ENCODE results near the gene MLXIPL.

MLXIPL gene

GRCh38 chr7:73573791-73574190, 50.5 kb downstream of the MLXIPL start:
- no peak for TF ChIP-seq MYC (IDR thresholded peaks at IDR 0.05; ENCODE audit: low read depth, low read length)
- TF ChIP-seq MAX (IDR thresholded peaks at IDR 0.05; ENCODE audit: low read depth, low read length), result no peak
- TF ChIP-seq POLR2A (IDR thresholded peaks at IDR 0.05; ENCODE audit: extremely low read depth, insufficient read length), result no peak
- no peak for TF ChIP-seq CTCF (IDR thresholded peaks at IDR 0.05; ENCODE audit: low read depth, low read length)
- H3K4me3 ChIP-seq (ENCODE audit: low read depth, low read length), result no peak overlapping the region
- no peak for DNase-seq (ENCODE audit: low read depth)

- TF ChIP-seq POLR2A (IDR thresholded peaks at IDR 0.05; ENCODE audit: extremely low read depth, insufficient read length) (no peak), CTCF (IDR thresholded peaks at IDR 0.05; ENCODE audit: low read depth, low read length) (no peak), MYC (IDR thresholded peaks at IDR 0.05; ENCODE audit: low read depth, low read length) (no peak), MAX (IDR thresholded peaks at IDR 0.05; ENCODE audit: low read depth, low read length) (no peak)
- H3K4me3 ChIP-seq (ENCODE audit: low read depth, low read length), result no peak overlapping the region
- no peak for DNase-seq (ENCODE audit: low read depth)
Measured at GRCh38 chr7:73573276-73573675, 51.0 kb downstream of the MLXIPL start.

GRCh38 chr7:73572767-73573186, 51.5 kb downstream of the MLXIPL start:
- no peak overlapping the region for H3K4me3 ChIP-seq (ENCODE audit: low read depth, low read length)
- DNase-seq (ENCODE audit: low read depth), result no peak
- TF ChIP-seq CTCF (IDR thresholded peaks at IDR 0.05; ENCODE audit: low read depth, low read length) (no peak), MAX (IDR thresholded peaks at IDR 0.05; ENCODE audit: low read depth, low read length) (no peak), MYC (IDR thresholded peaks at IDR 0.05; ENCODE audit: low read depth, low read length) (no peak), POLR2A (IDR thresholded peaks at IDR 0.05; ENCODE audit: extremely low read depth, insufficient read length) (no peak)

GRCh38 chr7:73570977-73571376, 53.3 kb downstream of the MLXIPL start:
- no peak overlapping the region for H3K4me3 ChIP-seq (ENCODE audit: low read depth, low read length)
- no peak for DNase-seq (ENCODE audit: low read depth)
- TF ChIP-seq MAX (IDR thresholded peaks at IDR 0.05; ENCODE audit: low read depth, low read length), result no peak
- TF ChIP-seq POLR2A (IDR thresholded peaks at IDR 0.05; ENCODE audit: extremely low read depth, insufficient read length), result no peak
- TF ChIP-seq CTCF (IDR thresholded peaks at IDR 0.05; ENCODE audit: low read depth, low read length), result no peak
- TF ChIP-seq MYC (IDR thresholded peaks at IDR 0.05; ENCODE audit: low read depth, low read length), result no peak

- H3K4me3 ChIP-seq (ENCODE audit: low read depth, low read length), result no peak overlapping the region
- no peak for DNase-seq (ENCODE audit: low read depth)
- no peak for TF ChIP-seq CTCF (IDR thresholded peaks at IDR 0.05; ENCODE audit: low read depth, low read length)
- TF ChIP-seq MAX (IDR thresholded peaks at IDR 0.05; ENCODE audit: low read depth, low read length), result no peak
- TF ChIP-seq POLR2A (IDR thresholded peaks at IDR 0.05; ENCODE audit: extremely low read depth, insufficient read length), result no peak
- TF ChIP-seq MYC (IDR thresholded peaks at IDR 0.05; ENCODE audit: low read depth, low read length), result no peak
Measured at GRCh38 chr7:73570521-73570920, 53.8 kb downstream of the MLXIPL start.

Data from NB4 (cell line).